Liver (tissue), 3 donors: ENCODE measurements around the gene SV2B.

Source experiments
- CTCF ChIP-seq: fragments of 150-350 bp; IDR thresholded peaks from 2 replicates; pipeline ENCODE4 v1.5.1; 2017; ENCODE audit warnings: improper control_type of control experiment, low read depth, low read length; ENCODE audit not compliant: missing input control
- GABPA ChIP-seq, 2 donors: IDR thresholded peaks in 1 of 2; conservative IDR thresholded peaks in 1 of 2; 2 replicates each; pipeline ENCODE4 v1.6.1; 2016; ENCODE audit warnings: antibody characterized with exemption in 2 of 2, mild to moderate bottlenecking in 1 of 2, moderate library complexity in 1 of 2
- MAX ChIP-seq: IDR thresholded peaks from 2 replicates; pipeline ENCODE4 v1.6.1; 2016; ENCODE audit warnings: antibody characterized with exemption
- TAF1 ChIP-seq: conservative IDR thresholded peaks from 2 replicates; pipeline ENCODE4 v1.6.1; 2016; ENCODE audit warnings: antibody characterized with exemption, mild to moderate bottlenecking
- YY1 ChIP-seq: IDR thresholded peaks from 2 replicates; pipeline ENCODE4 v1.6.1; 2016; ENCODE audit warnings: antibody characterized with exemption, mild to moderate bottlenecking
- ZBTB33 ChIP-seq: IDR thresholded peaks from 2 replicates; pipeline ENCODE4 v1.6.1; 2016; ENCODE audit warnings: antibody characterized with exemption
- donor health status: healthy.
- donor health status: healthy.

GRCh38 chr15:91304786-91305185, 204.7 kb downstream of the SV2B start:
- TF ChIP-seq CTCF (no peak), GABPA (IDR thresholded peaks at IDR 0.05 in 1 of 2, conservative IDR thresholded peaks at IDR 0.05 in 1 of 2) (no peak), TAF1 (no peak), MAX (no peak), YY1 (no peak), ZBTB33 (no peak)
